NCI-H524 (cell line): ENCODE results near the gene SLC8A1.

ENCODE experiments used
- DNase-seq, 2 experiments: peaks; one replicate each; lab custom pipeline; 2025; lab: John Stamatoyannopoulos, UW

Gene SLC8A1

DNA sequence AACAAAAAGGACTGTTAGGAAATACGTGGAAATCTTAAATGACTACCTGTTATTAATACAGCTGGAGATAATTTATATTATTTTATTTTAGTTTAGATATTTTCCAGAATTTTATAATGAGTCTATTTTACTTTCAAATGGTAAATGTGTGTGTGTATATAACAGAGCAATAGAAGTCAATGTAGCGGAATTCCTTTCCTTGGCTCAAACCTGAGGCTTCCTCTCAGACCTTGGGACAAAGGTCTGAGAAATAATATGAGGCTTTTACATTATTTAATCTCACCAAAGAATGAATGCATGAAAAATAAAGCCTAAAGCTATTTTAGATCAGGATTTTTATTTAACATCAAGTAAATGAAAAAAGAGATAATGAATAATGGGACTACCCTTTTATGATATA is 65.7 kb downstream of the SLC8A1 start:
- no peak for DNase-seq

DNA sequence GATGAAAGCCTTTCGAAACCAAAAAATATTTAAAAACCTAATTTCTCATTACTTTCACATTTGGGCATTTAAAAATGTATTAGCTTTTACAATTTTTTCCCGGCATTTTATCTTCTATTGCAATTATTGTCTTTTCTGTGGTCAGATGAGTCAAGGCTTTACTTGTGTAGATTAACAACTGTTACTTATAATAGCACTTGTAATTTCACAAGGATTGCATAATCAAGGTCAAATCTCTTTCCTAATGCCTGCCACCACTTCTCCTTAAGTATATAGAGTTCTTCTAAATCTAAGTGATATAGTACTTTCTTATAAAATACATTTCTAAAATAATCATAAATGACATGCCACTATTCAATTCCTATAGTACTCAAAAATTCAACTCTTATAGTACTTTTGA is 67.2 kb downstream of the SLC8A1 start:
- no peak for DNase-seq

DNA sequence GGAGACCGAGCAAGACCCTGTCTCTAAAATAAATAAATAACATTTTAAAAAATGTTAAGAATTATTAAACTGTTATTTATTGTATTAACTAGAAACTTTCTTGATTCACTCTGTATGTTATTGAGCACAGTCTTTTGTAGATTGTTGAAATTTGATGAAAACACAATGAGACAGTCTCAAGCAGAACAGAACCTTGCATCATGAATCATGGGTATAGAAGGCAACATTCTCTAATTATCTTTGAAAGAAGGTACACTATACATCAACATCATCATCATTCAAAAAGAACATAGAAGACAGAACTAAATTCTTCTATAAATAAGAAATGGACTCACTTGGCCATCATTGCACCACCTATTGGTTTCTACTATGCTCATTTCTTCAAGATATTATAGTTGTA is 67.7 kb downstream of the SLC8A1 start:
- no peak for DNase-seq

DNA sequence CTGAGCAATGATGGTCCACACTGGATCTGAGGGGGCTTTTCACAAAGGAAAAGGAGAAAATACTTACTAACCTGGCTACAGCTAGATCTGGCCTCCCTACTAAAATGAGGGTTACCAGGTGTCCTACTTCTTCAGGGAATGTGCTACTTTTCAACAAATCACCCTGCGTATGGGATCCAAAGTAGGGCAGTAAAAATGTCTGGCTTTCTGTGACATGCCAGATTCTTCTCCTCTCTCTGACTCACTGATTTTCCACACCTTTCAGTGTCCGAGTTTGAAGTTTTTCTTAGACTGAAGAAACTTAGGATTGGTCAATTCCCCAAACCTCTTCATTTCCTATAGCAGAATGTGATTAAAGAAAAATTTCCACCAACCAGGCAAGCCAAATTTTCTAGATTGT is 71.2 kb downstream of the SLC8A1 start:
- no peak for DNase-seq

DNA sequence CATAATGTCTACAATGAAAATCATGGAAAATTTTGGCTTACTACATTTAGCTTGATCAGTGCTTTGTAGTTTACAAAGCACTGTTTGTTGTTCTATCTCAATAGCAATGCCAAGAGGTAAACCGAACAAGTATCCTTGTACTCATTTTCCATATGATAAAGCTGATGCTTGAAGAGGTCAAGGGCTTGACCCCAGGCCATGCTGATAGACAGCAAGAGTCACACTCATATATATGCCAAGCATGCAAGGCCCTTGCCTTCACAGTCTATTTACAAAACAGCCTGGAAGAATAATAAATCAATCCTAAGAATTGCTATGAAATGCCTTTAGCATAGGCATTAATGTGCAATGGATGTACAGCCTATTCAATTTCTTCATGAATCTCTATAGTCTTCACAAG is 71.8 kb downstream of the SLC8A1 start:
- DNase-seq: peak in 1 of 2 experiments; percentile 30

DNA sequence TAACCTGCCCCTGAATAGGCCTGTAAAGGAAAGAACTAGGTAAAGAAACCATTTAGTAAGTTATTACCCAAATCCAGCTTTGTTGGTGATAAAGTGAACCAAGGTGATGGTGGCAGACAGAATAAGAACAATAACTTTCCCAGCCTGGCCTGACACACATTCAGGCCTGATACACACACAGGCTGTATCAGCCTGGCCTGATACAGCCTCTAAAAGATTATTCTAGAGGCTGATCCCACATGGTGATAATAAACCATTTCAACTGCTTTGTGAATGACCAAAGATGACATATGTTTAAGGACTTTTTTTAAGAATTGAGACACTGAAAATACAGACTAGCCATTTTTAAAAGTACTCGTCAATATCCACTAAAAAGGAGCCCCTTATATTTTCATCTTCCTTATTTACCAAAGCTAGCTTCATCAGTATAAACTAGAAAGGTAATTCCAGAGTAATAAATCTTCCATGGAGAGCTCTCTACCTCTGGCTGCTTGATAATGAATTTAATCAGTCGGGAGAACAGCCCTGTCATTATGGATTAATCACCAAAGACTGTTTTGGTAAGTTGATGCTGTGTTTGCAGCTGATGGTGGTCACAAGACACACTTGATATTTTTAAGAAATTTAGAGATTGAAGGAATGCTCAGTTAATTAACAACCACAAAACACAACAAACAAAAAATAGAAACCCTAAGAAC is 77.2 kb downstream of the SLC8A1 start:
- peak; percentile 13 to 58 for DNase-seq

DNA sequence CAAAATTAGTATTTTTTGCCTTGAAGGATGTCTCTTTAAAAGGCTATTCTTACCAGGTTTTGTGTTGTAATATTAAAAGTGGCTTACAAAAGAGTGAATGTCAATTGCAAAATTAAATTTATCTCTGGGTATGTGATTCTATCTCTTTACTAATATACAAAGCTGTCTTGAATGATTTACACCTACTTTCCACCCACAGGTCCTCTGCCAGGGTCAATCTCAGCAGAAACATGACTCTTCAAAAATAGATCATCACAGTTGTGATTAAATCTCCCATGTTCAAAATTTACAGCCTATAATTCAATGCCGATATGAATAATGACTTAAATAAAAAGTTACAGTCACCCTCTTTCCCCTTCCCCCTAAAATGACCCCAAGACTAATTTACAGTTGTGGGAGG is 78.8 kb downstream of the SLC8A1 start:
- DNase-seq: no peak

DNA sequence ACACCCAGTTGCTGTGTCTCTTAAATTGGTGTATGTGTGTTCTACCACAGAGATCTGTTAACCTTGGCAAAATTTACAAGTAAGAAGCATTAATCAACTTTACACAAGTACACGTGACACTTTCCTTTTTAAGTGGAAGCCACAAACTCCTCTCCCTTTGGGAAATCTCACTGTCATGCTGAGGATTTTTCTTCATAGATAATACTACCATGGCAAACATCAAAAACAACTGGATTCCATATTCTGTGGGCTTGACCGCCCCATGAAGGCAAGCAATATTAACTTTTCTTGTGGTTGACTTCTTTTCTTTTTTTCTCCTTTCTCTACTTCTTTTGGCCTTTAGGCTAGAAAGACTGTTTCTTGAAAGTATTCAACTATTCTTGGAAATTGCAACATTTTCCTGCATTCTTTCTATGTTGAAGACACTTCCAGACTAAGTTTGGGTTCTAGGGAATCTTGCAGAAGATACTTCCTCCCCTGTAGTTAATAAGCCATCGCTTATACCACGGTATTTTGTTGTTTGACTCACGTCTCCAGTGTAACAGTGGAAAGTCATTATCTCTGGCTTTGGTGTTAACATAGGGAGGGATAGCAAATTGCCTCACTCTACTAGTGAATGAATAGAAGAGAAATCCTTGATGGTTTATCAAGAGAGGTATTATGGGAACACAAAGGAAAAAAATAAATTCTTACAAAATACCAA is 79.5 kb downstream of the SLC8A1 start:
- DNase-seq: no peak

DNA sequence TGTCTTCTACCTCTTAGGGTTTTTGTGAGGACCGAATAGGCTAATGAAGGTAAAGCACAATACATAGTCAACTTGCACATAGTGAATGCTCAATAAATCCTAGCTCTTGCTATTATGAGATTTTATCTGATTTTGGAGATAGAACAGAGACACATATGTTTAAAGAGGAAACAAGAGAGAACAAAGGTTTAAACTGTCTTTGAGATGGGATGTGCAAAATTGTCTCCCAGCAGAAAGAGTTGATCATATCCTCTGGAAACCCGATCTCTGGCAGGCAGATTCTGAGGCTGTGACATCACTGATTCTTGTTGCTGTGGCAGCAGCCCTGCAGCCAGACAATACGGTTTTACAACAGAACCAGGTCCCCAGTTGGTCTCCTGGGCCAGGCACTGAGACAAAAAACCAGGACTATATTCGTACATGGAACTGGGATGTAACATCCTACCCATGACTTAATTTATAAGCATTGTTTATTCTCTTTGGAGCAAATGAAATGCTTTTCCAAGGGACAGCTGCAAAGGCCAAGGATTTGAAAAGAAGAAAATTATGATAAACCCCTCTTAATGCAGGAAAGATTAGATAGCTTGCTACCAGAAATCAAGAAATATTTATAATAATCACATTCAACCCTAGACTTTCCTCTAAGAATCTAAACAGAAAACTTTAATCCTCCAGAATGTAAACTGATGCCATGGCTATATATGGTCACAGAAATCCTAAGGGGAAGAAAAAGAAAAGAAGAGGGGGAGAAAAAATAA is 80.2 kb downstream of the SLC8A1 start:
- DNase-seq: peak in 1 of 2 experiments; percentile 62

DNA sequence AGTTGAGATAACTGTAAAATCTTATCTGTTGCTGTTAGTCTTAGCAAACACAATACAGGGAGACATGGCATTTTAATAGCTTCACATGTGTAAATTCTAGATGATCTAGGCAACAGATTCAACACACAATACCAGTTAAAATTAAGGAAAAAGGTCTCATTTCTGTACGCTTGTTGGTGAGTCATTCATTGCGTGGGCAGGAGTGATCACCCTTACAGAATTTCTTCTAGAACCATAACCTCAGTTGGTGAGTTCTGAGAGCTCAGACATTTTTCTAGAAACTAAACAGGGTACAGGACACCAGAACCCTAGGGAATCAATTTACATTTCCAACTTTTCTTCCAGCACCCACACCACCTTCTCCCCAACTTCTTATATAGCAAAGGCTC is 81.9 kb downstream of the SLC8A1 start:
- DNase-seq: no peak

DNA sequence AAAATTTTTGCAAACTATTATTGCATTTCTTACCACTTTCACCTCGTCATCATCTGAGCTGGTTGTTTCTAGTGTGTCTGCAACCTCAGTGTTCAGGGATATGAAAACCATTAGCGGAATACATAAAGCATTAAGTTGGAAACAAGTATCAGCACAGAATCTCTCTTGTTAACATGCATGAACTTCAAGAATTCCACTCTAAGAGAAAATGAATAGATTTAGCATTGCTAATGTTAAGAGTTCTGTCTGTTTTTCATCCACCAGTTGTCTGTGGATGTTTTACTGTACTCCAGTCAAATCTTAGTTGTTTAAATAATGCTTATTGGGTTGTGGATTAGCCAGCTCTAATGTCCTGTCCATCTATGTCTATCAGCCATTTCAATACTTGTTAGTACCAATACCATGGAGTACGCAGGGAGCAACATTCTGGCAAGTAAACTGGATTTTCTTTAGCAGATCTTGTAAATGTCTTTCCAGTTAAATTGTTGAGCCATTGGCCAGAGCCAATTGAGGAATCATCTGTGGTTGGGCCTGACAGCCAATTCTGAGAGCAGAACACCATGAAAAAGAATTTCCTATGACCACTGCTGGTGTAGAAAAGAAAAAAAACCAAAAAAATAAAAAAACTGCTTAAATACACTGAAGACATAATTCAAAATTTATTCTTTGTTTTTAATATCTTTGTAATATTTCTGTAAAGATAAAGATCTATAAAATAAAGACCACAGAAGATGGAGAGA is 82.5 kb downstream of the SLC8A1 start:
- no peak for DNase-seq

DNA sequence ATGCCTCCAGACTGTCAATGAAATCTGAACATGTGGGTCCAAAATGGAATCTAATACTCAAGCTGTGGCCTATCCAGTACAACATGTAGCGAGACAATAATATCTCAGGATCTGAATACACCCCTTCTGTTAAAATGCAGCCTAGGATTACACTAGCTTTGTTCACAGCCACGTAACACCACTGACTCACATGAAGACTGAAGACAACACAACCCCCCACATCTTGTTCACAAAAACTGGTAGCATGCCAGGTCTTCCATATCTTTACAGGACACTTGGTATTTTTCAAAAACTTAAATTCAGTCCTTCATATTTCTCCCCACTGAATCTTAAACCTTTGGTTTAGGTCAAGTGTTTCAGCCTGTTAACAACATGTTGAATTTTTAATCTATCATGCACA is 84.2 kb downstream of the SLC8A1 start:
- peak in 1 of 2 experiments; percentile 51 for DNase-seq

DNA sequence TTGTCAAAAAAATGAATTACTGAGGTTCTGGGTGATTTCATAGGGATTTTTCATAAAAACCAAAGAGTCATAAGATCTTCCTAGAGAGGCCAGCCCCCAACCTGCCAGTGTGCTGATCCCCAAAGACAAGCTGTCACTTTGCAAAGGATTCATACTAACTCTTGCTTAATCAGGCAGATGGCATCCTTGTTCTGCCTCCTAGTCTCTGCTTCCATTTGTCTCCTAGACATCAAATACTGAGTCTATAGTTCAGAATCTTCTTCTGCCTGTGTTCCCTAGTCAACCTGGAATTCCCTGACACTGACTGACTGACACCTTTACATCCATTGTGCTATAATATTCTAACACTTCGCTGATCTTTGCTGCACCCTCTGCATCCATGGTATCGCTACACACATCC is 84.9 kb downstream of the SLC8A1 start:
- DNase-seq: peak; percentile 81 to 93

DNA sequence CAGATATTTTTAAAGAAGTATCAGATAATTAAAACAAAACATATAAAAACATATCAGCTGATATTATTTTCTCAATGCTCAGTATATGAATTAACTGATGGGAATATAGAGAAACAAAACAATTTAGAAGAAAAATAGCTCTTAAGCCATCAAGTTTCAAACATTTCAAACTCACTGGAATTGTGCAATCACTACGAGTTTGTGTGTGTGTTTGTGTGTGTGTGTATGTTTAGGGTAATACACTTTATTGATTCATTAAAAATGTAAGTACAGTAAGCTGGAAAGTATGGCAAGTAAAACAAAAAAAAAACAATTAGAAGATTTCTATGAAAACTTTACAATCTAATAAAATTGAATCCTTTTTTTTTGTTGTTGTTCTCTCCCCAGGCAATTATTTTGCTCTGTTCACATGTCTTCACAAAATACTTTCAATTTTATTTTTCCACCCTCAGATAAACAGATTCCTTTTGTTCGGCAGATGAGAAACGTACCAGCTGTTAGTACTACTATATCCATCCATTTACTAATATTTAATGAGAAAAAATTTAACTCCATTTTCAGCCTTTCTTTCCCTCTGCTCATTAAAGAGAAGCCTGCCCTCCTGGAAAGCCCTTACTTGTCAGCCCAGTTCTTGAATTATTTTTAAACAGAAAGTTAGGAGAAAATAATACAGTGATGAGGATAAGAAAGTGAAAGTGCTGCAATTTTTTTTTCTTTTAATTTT is 87.6 kb downstream of the SLC8A1 start:
- peak; percentile 11 to 67 for DNase-seq

DNA sequence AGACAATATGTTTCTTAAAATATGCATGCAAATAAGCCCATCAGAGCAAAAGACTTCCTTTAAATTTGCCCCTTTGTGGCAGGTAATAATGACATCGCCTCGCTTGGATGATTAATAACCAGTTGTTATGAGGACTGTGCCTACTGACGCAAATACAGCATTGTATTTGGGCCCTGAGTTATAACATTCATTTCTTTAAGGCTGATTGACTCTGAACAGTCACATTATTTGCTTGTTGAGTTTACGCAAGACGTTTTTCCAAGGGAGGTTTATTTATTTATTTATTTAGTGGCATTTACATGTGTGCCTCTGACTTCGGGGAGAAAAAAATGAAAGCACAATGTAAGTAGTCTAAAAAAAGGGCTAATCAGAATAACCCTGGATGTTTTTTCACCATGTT is 88.3 kb downstream of the SLC8A1 start:
- no peak for DNase-seq

DNA sequence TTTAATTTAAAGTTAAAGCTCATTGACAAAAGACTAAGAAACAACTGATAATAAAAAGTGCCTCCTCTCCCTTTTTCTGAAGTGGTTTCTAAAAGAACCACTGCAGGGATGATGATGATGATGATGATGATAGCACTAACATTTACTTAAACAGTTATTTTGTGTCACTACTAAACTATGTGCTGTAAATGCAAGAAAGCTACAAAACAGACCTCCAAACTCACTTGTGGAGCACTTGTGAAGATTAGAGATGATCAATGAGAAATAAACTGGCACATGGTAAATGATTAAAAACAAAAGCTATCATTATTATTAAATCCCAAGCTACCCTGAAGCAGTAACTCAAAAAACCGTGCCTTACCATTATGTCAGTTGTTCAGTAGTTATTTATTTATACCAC is 88.7 kb downstream of the SLC8A1 start:
- DNase-seq: no peak

DNA sequence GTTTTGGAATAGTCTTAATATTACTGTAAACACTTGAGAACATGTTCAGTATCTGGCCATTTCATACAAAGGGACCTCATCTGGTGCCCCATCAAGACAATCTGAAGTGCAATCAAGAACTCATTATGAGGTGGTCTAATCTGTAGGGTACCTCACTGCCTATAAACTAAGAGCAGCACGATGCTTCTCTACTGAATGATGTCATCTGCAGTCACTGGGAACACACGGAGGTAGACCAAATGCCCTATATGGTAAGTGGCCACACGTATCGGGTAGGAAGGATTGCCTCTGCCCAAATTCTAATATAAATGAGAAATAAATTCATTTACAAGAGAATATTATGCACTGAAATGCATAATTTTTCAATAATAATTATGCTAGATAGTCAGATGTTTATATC is 90.4 kb downstream of the SLC8A1 start:
- DNase-seq: peak; percentile 42 to 59

DNA sequence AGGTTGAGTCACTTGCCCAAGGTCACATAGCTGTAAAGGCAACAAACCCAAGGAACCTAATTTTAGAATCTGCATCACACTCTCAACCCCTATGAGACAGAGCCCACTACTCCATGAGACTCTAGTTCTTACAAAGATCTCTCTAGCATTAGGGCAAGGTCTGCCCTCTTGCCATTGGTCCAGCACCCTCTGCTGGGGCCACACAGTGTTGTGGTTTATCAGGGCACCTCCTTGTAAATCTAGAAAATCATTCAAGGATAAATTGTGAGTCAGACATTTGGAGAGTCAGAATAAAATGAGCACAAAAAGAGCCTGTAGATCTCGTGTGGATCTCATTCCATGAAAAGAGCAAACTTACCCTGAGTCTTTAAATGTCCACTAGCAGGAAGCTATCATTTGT is 91.2 kb downstream of the SLC8A1 start:
- DNase-seq: no peak

DNA sequence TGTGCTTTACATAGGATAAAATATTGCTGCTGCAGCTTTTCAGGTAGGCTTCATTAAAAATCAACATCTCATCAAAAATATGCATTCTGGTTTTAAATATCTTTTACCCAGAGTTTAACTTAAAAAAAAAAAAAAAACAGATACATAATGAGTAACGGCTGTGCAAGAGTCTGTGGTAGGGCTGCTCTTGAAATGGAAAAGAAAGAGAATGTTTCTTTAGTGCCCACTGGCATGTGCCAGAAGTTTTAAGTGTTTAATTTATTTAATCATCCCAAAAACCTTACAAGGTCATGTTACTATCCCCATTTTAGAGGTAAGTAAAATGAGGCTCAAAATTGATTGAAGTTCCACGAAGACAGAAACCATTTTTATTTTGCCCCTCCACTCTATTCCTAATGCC is 92.1 kb downstream of the SLC8A1 start:
- no peak for DNase-seq

DNA sequence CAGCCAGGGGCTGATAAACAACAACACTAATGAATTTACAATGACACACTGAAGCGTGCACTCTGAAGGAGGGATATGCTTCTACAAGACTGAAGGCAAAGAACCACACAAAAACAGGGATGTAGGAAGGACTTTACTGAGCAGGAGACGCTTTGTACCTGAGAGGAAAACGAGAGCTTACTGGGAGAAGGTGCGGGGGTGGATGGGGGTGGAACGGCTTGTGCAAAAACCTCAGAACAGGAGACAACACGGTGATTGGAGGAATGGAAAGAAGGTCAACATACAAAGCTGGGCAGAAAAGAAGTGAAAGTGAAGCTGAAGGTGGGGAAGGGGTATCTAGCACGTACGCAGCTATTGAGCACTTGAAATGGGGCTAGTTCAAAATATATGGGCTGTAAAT is 93.1 kb downstream of the SLC8A1 start:
- no peak for DNase-seq

DNA sequence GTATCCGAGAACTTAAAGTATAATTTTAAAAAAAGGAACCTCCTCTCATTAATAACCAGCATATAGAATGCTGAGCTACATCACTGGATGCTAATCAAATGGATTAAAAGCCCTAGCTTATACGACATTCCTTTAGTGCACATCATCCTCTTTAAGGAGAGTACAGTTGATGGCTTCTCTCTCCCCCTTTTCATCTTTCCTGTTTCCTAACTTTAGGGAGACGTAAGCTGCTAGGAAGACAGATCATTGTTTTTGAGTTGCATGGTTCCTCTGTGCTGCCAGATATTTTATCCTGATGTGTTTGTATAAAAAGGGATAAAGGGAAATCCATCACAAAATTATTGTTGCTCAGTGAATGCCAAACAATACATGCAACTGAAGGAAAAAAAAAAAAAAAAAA is 94.2 kb downstream of the SLC8A1 start:
- DNase-seq: no peak

DNA sequence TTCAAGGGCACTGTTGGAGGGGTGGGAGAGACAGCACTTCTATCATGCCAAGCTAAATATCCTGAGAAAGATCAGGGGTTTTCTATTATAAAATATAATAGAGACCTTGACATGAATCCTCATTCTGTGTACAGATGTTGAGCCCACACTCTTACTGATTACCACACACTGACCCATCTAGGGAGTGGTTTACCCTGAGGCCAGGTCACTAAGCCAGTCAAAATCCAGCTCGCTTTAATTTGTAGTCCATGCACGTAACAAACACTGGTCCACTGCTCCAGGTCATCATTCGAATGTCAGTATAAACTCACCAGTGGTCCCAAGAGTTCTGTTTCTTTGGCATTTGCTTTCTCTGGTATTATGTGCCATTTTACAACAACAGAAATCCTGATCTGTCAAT is 96.4 kb downstream of the SLC8A1 start:
- DNase-seq: no peak
